Kidney tubule cell (primary cell): ENCODE results near the gene ZSWIM4.

Experiments used
- DNase-seq: peaks from one replicate; pipeline ENCODE4 v3.0.0-alpha.2; 2018; ENCODE audit warnings: low spot score

ZSWIM4 gene

DNA sequence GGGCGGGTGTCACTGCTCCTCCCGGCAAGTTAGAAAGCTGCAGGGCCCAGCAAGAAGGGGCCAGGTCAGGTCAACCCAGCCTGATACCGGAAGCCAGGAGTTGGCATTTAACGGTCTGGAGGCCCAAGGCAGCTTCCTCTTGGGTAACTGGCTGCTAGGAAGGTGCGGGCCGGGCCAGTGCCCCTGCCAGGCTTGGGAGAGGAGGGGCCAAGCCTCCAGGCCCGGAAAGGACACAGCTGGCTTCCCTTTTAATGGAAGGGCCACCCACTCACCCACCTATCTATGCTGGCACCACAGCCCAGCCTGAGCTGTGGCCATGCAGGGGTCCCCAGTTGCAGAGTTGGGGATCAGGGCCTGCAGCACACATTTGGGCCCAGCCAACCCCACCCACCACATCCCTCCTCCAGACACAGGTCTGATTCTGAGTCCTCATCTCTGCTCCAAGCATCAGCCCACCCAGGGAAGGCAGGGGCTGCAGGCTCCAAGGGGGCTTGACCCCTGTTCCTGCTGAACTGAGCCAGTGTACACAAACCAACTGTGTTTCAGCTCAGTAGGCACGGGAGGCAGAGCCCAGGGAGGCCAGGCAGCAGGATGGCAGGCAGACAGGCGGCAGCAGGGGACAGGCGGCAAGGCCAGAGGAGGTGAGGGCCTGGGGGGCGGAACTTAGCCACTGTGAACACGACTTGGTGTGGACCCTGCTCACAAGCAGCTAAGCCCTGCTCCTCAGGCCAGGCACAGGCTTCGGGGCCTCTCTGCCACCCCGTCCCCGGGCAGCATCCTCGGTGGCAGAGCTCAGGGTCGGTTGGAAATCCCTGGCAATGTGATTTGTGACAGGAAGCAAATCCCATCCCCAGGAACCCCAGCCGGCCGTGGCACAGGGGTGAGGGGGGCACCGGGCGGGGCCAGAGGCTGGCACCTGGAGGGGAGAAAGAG lies 40.8 kb downstream of the ZSWIM4 start:
- no peak for DNase-seq

DNA sequence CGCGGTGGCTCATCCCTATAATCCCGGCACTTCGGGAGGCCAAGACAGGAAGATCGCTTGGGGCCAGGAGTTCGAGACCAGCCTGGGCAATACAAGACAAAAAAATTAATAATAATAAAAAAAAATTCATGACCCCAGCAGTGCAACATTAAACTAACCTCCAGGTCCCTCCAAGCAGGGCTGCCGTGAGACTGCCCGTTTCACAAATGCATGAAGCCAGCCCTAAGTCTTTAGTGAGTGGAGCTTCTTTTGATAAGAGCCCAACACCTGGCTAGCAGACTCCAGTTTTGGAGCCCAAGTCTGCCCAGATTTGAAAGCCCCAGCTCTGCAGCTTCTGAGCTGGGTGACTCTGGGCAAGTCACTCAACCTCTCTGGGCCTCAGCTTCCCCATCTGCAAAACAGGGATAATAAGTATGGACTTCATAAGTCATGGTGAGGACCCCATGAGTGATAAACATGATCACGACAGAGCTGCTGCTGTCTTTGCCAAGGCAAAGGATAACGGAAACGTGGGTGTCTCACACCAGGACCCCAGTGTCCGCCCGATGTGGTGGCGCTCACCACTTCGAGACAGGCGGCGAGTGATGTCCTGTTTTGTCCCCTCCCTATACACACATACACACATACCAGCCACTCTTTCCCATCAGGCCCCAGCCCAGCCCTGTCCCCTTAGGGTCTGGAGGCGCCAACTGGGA lies 43.3 kb downstream of the ZSWIM4 start:
- no peak for DNase-seq

DNA sequence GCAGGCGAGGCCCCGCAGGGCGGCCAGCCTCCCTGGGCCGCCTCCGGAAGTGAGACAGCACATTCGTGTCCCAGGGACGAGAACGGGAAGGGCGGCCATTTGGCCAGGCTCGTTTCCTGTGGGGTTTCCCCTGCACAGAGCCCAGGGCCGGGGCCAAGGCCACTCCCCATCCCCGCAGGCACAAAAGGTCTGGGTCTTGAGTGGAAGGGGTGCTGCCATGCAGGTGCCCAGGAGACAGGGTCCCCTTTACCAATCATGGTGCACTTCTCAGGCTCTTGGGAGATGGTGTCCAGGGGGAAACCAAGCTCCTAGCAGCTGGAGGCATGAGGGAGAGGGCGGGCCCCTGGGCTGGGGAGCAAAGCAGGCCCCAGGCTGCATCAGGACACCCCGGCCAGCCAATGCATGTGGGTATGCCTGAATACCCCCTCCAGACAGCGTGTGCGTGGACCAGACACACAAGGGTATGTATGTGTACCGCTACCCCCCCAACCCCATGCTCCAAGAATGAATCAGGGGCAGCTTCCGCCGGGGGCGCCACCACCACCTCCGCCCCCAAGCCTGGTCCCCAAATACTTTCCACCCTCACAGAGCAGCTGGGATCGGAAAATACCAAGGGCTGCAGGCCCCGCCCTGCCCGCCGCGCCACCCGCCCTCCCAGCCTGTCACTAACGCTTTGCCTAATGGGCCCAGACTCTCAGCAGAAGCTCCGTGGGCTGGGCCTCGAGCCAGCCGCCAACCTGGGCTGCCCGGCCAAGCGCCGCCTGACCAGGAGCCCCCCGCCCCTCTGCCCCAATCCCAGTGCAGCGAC lies 44.1 kb downstream of the ZSWIM4 start:
- peak; percentile 81 for DNase-seq

DNA sequence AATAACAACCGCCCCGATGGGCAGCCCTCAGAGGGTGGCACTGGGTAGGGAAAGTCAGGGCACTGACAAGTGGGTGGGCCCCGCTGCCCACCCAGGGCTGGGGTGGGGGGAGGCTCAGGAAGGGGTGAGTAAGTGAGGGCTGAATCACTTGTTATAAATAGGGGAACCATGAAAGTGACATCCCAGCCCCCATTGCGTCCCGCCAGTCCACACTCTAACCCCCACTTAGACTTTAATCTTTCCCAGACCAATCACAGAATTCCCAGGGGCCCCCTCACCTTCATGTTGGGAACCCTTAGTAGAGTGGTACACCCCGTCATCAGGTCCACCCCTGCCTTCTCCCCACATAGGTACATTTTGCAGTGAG lies 44.7 kb downstream of the ZSWIM4 start:
- DNase-seq, result no peak

DNA sequence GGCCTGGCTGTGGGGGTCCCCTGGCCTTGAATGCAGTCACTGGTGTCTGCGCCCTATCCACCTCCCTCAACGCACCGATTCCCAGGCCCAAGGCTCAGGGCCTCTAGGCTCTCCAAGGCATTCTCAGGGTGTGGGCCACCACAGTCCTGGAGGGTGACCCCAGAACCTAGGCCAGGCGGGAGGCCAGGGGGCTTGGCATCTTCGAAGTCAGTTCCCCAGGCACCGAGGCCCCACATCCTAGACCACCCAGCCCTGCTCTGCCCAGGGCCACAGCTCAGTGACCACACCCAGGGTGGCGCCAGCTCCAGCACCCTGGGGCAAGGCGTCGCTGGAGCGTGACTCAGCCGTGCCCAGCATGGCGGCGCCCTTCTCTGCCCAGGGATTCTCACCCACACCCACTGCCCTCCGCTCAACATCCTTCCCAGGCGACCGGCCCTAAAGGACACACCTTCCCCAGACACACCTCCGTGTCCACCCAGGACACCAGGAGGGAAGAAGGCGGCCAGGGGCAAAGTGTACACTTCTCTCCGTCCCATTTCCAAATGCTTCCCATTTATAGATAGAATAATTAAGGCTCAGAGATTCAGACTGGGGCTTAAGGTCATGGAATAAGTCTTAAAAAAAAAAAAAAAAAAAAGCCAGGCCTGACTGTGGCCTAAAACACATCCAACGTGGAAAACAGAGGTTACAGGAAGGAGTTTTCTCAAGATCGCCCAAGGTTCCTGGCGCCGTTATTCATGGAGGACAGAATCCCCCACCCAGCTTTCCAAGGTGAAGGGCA lies 45.3 kb downstream of the ZSWIM4 start:
- peak; percentile 86 for DNase-seq

DNA sequence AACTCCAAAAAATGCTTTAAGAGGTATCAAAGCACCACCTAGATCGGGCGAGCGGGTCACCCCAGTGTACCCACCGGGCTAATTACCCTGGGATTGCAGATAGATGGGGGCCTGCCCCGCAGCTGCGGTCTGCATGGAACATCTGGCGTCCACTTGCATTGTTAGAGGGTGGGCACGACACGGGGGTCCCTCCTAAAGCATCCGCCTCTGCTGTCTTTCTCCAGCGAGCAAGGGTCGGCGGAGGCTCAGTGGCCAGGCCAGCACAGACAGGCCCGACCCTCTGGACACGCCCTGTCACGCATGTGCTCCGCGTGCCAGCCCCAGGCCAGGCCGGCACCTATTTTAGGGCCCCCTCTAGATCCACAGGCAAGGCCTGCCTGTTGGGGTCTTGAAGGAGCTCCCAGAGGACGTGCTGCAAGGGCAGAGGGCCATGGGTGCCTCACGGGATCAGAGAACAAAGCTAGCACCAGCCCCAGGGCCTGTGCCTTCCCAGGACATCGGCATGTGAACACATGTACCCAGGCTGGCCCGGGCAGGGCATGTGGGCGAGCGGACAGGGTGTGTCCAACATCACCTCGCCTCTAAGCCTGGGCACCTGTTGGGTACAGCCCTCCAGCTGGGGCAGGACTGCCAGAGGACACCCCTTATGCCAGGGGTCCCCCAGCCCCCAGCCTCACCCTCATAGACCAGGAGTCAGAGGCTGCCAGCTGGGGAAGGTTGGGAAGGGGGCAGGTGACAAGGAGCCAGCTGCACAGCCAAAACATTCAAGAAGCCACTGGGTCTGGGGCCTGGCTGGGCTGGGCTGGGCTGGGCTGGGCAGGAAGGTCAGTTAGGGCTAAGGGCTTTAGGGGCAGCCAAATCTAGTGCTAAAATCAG lies 46.1 kb downstream of the ZSWIM4 start:
- DNase-seq, result peak; percentile 66

DNA sequence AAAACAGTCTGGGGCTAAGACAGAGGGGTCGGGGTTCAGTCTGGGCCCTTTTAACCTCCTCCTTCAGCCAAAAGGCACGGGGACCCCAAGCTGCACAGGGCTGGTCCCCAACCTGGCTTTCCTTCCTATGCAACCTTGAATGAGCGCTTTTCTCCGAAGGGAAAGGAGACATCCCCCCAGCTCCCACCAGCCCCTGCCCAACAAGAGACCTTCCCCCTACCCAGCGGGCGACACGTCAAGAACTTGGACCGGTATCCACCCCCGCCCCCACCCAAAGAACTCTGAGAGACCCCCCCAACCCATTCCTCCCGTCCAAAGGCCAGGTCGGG lies 46.7 kb downstream of the ZSWIM4 start:
- DNase-seq, result peak; percentile 42

DNA sequence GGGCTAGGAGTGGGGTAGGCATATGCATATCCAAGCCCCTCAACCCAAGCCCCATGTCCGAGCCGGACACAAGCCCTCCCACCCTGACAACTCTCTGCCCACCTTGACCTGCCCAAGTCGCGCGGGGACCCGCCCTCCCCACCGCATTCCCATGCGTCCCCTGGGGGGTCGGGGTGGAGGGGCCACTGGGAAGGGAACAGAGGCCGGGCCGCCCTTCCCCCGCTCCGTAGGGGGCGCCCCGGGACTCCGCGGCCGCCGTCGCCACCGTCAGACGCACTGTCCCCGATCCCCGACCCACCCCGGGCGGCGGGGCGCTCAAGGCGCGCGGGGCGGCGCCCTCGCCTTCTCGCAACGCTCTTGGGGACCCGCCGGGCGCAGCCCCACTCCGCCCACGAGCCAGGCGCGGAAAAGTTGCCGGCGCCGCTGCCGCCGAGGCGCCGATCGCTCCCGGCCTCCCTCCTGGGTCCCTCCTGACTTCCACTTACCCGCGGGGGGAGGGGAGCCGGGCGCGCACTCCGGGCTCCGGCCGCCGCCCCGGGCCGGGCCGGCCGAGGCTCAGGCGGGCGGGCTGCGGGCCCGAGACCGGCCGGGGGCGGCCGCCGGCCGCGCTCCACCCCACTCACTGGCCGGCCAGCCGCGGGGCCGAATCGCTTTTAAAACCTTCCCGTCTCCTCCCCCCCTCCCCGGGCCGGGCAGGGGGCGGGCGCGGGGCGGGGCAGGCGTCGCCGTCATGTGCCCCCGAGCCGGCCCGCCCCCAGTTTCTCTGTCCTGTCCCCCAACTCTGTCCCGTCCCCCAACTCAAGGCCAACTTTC lies 47.3 kb downstream of the ZSWIM4 start:
- peak; percentile 84 for DNase-seq

DNA sequence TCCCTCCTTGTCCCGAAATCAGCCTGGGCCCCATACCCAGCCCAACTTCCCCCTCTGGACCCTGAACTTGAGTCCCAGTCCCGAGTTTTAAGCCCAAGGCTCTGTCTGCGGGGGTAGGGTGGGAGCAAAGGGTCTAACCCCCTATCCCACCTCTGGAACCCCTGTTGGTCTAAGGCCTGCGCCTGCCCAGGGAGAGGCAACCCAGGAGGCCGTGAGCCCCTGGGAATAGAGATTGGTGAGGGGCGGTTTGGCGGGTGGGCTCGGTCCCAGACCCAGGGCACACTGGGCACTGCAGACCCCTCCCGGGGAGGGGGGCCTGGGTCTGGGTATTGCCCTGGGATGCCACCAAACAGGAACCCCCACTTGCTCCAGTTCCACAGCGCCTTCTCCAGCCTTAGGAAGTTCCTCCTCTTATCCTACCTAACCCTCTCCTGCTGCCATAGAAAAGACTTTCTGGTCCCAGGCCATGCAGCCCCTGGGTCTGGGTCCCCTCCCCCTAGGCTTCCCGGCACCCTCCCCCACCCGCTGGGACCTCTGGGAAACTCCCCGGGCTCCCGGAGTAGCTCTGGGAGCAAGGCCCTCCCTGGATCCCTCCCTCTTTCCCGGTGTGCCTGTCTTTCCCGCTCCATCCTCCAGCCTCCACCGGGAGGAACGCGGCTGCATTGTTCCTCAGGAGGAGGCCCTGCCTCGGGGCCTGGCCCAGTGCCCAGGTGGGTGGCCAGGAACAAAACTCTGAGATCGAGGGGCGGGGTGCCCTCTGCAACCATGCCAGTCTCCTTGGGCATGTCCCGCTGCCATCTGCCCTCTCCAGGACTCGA lies 48.1 kb downstream of the ZSWIM4 start:
- DNase-seq, result peak; percentile 95

DNA sequence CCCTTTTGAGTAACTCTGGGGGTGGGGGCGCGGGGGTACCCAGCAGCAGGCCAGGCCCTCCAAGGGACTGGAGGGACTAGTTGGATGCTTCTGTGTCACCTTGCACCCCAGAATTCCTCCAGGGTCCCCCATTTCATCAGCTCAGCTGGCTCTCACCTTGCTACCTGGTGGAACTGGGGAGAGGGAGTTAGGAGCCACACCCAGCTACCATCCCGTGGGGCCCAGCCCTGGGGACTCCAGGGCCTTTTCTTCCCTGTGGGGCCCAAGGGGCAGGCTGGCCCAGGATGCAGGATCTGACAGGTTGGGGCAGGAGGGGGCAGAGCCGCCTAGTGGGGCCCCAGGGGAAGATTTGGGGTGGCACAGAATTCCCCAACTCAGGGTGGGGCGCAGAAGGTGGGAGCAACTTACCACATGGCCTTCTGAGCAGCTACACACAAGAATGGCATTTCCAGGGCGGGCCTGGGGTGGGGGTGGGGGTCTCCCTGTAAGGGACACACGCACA lies 48.9 kb downstream of the ZSWIM4 start:
- DNase-seq, result no peak

DNA sequence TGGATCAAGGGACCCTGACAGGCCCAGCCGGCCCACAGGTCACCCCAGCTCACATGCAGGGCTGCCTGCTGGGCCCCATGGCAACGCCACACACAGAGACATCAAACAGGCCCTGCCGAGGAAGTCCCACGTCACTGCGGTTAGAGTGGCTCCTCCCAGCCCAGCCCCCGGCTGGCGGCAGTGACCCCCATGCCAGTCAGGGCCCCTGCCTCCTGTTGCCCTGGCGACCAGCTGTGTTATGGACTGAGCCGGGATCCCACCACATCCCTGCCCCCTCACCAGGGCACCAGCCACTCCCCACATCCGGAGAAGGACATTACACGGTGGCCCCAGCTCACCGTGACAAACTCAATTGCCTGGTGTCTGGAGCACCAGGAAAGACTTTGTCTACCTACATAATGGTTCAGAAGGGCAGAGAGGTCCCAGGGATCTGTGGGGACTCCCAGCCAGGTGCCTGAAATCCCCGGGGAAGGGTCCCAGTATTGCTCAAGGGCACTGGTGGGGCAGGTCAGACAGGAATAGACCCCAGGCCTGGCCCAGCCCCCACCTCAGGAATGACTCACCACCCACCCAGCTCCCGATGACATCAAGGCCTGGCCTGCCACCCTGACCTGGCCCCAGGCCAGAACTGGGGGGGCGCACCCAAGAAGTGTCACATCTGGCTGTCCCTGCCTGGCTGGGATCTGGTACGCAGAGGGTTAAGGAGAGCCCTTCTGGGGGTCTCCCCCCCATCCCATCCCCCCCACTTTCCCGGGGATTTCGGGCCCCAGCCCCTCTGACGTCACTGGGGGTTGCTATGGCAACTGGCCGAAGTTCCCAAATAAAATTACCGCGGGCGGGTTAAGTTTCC lies 51.5 kb downstream of the ZSWIM4 start:
- peak; percentile 97 for DNase-seq

DNA sequence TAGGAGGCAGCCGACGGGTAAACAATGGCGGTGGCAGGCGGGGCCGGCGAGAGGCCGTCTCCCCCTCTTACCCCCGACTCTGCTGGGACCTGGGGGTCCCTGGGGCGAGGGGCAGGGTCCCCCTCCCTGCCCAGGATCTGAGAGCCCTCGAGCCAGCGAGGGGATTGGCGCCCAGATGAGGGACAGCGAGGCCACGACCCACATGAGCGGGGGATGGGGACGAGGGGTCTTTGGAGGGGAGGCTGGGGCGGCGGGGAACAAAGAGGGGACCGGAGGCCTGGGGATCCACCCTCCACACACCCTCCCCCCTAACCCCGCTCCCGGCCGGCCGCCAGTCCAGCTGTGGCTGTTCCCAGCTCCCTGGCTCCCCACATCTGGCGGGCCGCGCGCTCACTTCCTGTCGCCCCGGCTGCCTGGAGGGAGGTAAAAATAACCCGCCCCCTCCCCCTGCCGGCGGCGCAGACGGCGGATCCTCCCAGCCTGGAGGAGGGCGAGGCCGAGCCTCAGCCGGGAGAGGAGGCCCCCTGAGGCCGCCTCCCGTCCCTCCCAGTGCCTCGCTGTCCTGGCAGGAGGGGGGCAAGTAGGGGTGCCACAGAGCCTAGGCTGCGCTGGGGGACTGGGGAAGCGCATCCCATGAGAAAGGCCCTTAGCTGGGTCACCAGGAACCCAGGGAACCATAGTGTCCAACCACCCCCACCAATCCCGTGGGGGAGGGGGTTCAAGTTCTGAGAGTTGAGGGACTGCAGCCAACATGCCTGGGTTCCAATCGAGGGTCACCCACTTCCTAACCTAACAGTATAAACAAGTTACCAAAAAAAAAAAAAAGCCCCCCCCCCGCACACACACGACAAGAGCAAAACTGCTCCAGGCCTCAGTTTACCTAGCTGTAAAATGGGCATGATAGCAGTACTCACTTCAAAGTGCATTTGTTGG lies 52.4 kb downstream of the ZSWIM4 start:
- peak; percentile 92 for DNase-seq

DNA sequence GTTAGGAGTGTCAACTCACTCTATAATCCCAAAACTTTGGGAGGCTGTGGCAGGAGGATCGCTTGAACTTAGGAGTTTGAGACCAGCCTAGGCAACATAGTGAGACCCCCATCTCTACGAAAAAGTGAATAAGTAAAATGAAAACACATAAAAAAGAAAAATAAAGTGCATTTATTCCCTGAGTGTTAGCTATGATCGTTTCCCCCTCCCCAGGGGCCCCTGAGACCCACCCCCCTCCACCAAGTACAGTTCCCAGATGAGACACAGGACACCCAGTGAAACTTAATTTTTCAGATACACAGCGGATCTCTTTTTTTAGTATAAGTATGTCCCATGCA lies 53.1 kb downstream of the ZSWIM4 start:
- no peak for DNase-seq

DNA sequence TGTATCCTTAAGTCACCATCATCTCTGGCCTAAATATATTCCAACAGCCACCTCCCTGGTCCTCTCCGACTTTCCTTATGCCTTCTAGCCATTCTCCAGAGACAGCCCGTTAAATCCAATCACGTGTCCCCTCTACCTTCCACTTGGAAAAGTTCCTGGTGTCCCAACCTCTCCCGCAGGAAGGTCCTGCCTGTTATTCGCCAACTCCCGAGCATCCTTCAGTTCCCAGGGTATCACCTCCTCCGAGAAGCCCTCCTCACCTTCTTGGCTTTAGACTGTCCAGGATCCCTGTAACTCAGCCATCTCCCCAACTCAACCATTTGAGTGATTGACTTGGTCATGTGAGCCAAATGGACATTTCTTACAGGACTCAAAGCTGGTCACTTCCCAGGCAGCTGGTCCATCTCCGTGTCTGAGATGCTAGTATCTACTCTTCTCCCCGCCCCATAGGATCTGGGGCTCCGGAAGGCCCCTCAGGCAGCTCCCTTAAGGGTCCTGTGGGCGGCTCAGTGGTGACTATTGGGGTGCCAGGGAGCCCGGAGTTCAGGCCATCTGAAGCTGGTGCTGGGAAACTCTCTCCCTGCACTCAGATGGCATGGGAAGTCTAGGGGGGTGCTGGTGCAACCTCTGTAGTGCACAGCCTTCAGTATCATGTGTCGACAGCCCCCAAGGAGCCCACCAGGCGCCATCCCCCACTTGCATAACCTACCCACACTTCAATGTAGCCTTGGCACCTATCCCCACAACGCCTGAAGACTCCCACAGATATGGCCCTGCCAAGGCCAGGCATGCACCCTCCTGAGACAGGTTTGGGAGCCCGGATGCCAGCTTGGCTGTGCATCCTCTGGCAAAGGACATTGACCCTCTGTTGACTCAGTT lies 53.8 kb downstream of the ZSWIM4 start:
- no peak for DNase-seq

DNA sequence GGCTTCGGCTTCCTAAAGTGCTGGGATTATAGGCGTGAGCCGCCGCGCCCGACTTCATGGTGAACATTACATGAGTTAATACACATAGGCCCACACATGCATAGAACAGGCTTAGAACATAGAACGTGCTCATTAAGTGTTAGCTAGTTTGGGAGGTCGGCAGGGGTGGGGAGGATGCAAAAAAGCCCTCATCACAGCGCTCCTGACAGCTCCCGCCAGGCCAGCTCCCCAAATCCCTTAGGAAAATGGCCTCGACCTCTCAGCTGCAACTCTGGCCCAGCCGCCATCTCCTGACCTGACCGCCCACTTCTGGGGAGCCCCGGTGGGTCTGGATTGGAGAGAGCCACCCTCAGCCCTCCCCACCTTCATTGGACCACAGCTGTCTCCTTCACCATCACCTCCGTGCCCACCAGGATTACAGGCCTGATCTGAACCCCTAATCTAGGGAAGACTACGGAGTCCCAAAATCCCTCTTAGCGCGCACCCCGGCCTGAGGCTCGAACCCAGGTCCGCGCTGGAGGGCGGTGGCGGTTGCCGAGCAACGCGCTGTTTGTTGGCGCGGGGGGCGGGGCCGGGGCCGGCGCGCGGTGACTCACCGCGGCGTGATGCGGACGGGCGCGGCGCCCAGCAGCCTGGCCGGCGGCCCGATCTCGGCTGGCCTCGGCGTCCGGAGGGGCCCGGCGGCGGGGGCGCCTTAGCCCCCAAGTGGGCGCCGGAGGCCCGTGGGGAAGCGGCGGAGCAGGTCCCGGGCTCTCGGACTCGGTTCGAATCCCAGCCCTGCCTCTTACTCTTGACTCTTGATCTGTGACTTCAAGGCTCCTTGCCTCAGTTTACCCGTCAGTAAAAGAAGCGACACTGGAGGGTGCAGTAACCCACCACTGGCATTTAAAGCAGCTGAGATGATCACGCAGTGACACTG lies 55.0 kb downstream of the ZSWIM4 start:
- DNase-seq, result peak; percentile 88
